SK-N-SH (cell line): ENCODE results near the gene NEURL3.

Experiments used
- EZH2phosphoT487 ChIP-seq: fragments of 200-600 bp; sonication (generic); IDR thresholded peaks from 2 replicates; pipeline ENCODE4 v1.6.1; 2017; ENCODE audit warnings: low read depth, mixed run types, mild to moderate bottlenecking, antibody characterized with exemption, moderate library complexity, borderline replicate concordance
- FOXM1 ChIP-seq: IDR thresholded peaks from 2 replicates; pipeline ENCODE4 v1.4.0; 2012; ENCODE audit warnings: low read depth, mild to moderate bottlenecking
- JUND ChIP-seq: IDR thresholded peaks from 2 replicates; pipeline ENCODE4 v1.4.0; 2012
- POLR2AphosphoS5 ChIP-seq: IDR thresholded peaks from 2 replicates; pipeline ENCODE4 v1.6.1; 2012; ENCODE audit warnings: low read depth, low read length
- SIN3A ChIP-seq: IDR thresholded peaks from 2 replicates; pipeline ENCODE4 v1.6.1; 2012; ENCODE audit warnings: low read depth, mild to moderate bottlenecking, low read length, moderate library complexity, borderline replicate concordance
- TAF1 ChIP-seq: IDR thresholded peaks from 2 replicates; pipeline ENCODE4 v1.6.1; 2012; ENCODE audit warnings: low read depth, mild to moderate bottlenecking, low read length, moderate library complexity, borderline replicate concordance
- TF ChIP-seq, protein P1 (sequence below): fragments of 200-600 bp; sonication (generic); IDR thresholded peaks from 2 replicates; pipeline ENCODE4 v1.6.1; 2017; ENCODE audit warnings: antibody characterized with exemption, mild to moderate bottlenecking, moderate library complexity
- TF ChIP-seq, protein P2 (sequence below): IDR thresholded peaks from 2 replicates; pipeline ENCODE4 v1.4.0; 2012; ENCODE audit warnings: low read depth
- TF ChIP-seq, protein P3 (sequence below): fragments of 150-350 bp; IDR thresholded peaks from 2 replicates; pipeline ENCODE4 v1.6.1; 2017; ENCODE audit warnings: antibody characterized with exemption, low read length, low read depth, borderline replicate concordance

DNA sequence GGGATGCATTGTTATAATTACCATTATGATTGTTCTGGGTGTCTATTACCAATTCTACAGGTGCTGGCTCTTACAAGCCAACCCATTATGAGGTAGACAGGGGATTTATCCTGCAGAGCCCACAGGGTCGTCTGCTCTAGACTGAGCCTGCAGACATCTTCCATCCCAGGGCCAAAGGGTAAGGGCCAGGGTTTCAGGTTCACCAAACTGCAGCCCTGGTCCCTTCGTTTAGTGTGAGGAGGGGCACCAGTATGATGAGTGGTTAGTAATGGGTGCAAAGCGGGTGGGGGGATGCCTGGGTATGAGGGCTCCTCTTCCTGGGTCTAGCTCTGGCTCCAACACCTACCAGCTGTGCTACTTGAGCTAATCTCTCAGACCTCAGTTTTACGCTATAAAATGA is 30.2 kb upstream of the NEURL3 start:
- TF ChIP-seq, protein P1, sequence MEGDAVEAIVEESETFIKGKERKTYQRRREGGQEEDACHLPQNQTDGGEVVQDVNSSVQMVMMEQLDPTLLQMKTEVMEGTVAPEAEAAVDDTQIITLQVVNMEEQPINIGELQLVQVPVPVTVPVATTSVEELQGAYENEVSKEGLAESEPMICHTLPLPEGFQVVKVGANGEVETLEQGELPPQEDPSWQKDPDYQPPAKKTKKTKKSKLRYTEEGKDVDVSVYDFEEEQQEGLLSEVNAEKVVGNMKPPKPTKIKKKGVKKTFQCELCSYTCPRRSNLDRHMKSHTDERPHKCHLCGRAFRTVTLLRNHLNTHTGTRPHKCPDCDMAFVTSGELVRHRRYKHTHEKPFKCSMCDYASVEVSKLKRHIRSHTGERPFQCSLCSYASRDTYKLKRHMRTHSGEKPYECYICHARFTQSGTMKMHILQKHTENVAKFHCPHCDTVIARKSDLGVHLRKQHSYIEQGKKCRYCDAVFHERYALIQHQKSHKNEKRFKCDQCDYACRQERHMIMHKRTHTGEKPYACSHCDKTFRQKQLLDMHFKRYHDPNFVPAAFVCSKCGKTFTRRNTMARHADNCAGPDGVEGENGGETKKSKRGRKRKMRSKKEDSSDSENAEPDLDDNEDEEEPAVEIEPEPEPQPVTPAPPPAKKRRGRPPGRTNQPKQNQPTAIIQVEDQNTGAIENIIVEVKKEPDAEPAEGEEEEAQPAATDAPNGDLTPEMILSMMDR, result no peak
- TF ChIP-seq SIN3A (no peak), POLR2AphosphoS5 (no peak), JUND (no peak), FOXM1 (no peak), TAF1 (no peak), EZH2phosphoT487 (no peak)
- TF ChIP-seq, protein P2, sequence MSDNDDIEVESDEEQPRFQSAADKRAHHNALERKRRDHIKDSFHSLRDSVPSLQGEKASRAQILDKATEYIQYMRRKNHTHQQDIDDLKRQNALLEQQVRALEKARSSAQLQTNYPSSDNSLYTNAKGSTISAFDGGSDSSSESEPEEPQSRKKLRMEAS, result no peak
- TF ChIP-seq, protein P3, sequence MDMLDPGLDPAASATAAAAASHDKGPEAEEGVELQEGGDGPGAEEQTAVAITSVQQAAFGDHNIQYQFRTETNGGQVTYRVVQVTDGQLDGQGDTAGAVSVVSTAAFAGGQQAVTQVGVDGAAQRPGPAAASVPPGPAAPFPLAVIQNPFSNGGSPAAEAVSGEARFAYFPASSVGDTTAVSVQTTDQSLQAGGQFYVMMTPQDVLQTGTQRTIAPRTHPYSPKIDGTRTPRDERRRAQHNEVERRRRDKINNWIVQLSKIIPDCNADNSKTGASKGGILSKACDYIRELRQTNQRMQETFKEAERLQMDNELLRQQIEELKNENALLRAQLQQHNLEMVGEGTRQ, result no peak
